Stomach (tissue), 4 donors: ENCODE measurements around the gene C10orf67.

ENCODE experiments used
- POLR2A ChIP-seq, 4 donors: fragments of 450-650 bp; IDR thresholded peaks; one replicate each; pipeline ENCODE4 v1.6.1; 2016; ENCODE audit warnings: antibody characterized with exemption in 4 of 4, control low read depth in 2 of 4, mild to moderate bottlenecking in 1 of 4, moderate library complexity in 1 of 4
- POLR2AphosphoS5 ChIP-seq, 3 donors: sonication (generic); formaldehyde crosslinking; IDR thresholded peaks; one replicate each; pipeline ENCODE4 v1.6.1; 2016; ENCODE audit warnings: antibody characterized with exemption in 3 of 3

GRCh38 chr10:23384364-23384763 is 39.8 kb upstream of the C10orf67 start:
- TF ChIP-seq POLR2A (IDR thresholded peaks at IDR 0.05) (no peak), POLR2AphosphoS5 (IDR thresholded peaks at IDR 0.05) (no peak)
